NCI-H526 treated with DMSO at 0.1 percent for 48 hours (cell line): ENCODE measurements around the gene USP35.

Experiments
- DNase-seq: peaks from one replicate; lab custom pipeline; 2025; lab: John Stamatoyannopoulos, UW

The USP35 gene

DNA sequence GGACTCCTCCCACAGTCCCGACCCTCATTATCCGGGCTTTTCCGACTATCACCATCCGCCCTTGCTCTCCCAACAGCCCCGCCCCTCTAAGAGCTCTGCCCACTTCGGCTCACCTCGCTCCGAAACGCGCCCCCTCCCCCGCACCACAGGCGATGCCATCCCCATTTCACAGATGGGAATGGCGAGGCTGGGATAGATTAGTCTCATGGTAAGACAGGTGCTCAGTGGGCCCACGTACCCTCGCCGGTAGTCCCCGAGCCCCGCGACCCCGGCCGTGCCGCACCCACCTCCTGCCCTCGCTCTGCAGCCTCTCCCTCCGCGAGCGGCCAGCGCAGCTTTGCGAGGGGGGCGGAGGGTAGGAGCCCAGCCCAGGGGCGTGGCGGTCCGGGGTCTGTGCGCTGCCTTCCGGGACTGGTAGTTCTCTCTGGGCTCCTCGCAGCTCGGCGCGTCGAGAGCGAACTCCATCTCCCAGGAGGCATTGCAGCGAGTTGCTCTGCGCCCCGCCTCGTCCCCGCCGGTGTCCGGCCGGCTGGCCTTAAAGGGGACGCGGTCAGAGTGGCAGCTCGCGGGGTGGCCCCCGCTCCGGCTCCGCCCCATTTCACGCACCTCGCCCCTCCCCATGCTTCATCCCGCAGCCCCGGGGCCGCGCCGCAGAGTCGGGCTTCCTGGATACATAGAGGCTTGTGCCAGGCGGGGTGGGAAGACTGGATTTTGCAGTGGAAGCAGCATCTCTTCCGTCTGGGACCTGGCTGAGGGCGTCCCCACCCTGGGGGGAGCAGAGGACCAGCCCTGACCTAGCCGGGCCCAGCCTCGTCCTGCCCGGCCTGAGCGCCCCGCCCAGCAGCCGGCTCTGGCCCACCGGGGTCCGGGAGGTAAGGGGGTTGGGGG, at the start of gene USP35, which contains the start of gene KCTD21:
TSS of gene USP35 (plus strand) at position 634 of the 888 bp plus-strand sequence. CDS start 7,327 bp downstream, outside the sequence.
TSS of gene KCTD21 (minus strand) at position 341 of the 888 bp plus-strand sequence. CDS start 14,072 bp downstream, outside the sequence.
- peak; percentile 97 for DNase-seq

- DNase-seq: peak; percentile 92
Observed at GRCh38 chr11:78139422-78140391, 49.0 kb upstream of the USP35 start, which contains the start of gene ALG8. Gene ALG8, minus strand, starts transcription at chr11:78139626. Its CDS starts 38 bp downstream, at chr11:78139588.

GRCh38 chr11:78140392-78141077, 48.2 kb upstream of the USP35 start:
- DNase-seq: no peak

DNA sequence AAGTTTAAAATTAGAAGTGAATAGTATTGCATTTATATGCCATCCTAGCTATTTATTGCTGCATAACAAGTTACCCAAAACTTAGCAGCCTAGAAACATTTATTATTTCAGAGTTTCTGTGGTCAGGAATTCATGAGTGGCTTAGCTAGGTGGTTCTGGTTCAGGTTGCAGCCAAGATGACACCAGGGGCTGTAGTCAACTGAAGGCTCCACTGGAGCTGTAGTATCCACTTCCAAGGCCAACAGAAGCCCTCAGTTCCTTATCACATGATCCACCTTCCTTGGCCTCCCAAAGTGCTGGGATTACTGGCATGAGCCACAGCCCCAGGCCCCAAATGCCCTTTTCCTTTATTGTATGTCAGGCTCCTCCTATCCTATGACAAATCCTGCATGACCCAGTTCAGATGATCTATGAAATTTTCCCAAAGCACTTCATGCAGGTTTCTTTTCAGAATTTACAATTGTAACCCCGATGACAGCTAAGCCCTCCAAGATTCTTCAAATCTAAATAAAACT, 43.2 kb upstream of the USP35 start:
- no peak for DNase-seq

DNA sequence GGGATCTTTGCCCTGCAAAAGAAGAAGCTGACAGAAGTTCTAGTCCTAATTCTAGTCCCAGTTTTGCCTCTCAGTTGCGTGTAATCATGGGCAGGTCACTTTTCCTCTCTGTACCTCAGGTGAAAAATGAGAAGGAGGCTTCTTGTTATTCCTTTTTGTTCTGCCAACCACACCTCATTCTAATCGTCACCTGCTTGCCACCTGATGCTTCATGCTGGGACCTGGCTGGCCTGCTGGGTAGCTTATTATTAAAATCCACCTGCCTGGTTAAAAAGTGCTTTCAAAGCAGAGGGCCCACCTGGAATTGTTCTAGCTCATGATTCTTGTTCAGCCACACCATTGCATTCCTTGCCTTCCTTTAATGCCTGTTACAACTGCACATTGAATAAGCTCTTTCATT, 40.9 kb upstream of the USP35 start:
- DNase-seq: no peak

DNA sequence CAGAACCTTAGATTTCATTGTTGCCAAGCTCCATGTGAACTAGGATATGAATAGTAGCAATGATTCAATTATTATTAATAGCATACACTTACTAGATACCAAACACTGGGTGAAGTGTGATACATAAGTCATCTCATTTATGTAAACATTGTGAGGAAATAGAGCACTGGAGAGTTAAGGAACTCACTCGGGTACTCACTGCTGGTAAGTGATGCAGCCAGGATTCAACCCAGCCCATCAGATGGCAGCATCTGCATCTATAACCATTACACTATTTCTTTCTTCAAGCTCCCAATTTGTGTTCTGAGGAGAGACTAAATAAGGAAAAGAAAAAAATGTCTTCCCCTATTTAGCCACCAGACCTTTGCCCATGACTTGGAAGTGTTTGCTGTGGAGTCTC, 39.1 kb upstream of the USP35 start:
- no peak for DNase-seq

DNA sequence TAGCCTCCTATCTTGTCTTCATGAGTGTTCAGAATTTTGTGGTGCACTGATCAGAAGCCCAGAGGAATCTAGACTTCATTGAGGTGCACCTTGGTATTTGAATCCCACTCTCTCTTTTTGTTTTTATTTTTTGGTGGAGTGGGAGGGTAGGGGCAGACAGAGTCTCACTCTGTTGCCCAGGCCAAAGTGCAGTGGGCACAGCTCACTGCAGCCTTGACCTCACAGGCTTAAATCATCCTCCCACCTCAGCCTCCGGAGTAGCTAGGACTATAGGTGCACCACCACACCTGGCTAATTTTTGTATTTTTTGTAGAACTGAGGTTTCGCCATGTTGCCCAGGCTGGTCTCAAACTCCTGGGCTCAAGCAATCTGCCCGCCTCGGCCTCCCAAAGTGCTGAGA, 38.4 kb upstream of the USP35 start:
- DNase-seq: no peak

- DNase-seq: no peak
Observed at GRCh38 chr11:78150754-78151153, 38.0 kb upstream of the USP35 start.

DNA sequence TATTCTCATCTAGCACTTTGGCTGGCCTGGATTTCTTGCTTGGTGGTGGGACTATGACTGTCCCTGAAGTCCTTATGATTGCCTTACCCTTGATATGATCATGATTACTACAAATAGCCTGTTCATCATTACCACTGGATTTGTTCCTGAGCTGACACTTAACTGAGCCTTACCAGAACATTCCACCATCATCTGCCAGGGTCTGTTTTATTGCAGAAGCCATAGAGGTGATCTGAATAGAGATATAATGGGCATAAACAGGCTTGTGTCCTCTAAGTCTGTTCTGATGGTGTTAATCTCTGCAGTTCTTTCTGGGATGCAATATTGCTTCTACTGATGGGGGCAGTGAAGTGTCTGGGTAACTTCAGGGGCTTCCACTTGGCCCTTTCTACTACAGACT, 36.9 kb upstream of the USP35 start:
- no peak for DNase-seq

DNA sequence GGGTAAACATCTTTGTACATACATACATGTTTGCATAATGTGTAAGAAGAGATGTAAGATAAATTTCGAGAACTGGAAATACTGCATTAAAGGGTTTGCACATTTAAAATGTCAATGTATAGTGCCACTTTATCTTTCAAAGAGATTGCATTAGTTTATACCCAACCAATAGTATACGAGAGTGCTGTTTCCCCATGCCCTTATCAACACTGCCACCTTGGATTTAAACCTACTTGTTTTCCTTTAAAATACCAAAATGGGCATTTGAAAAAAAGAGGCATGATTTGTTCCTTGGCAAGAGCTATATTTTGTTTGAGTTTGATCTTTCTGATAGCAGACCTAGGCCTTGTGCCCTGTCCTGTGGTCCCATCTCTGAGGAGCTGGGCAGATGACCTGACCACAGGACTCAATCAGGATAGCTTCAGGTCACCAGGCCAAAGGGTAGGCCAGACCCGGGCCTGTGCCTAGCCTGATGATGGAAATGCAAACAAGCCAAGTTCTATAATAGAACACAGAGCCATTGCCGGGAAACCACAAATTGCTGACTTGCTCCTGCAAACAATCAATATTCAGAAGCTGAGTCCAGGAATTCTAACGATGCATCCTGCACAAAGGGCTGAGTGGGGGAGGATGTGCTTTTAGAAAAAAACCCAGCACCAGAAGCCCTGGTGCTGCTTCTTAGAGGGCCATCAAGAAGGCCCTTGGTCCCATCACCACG, 32.4 kb upstream of the USP35 start:
- no peak for DNase-seq

DNA sequence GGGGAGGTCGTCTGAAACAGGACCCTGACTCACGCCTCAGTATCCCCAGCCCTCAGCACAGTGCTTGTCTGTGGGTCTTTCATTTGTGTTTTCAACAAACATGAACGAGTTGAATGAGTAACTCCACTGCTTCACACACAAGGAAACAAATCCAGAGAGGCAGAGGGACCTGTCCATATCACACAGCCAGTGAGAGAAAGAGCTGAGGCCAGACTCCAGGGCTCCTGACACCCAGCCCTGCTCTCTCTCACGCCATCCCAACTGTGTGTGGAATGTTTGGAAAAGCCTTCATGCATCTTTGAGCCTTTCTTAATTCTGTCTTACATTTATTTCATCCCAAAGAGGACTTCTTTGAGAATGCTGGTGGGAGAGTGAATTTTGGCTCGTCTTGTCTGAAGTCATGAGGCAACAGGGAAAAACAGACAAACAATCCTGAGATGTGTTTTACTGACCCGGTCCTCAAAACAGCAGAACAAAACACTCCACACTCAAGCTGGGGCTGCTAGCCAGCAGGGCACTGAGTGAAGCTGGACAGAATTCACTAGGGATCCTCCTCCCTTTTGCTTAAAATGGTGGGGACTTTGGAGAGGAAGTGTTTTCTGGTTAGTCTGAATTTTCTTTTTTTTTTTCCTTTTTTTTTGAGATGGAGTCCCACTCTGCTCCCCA, 29.6 kb upstream of the USP35 start:
- DNase-seq: no peak

GRCh38 chr11:78160557-78160956, 28.2 kb upstream of the USP35 start:
- no peak for DNase-seq

- no peak for DNase-seq
Observed at GRCh38 chr11:78161346-78161745, 27.4 kb upstream of the USP35 start.

DNA sequence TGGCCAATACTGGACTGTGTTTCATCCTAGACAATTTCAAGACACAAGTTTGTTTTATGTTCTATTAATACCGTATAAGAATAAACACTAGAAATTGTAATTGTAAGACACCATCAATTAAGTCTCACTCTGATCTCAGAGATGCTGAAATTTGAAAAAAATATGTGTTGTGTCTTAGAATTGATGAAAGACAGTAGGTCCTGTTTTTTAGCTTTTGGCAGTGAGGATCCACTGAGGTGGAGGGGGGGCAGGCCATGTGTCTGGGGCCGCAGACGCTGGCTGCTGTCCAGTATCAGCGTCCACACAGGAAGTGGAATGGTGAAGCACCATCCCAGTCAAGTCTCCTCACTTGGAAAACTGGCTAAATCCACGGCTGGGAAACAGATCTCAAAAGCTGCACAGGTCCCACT, 26.8 kb upstream of the USP35 start:
- DNase-seq: no peak

GRCh38 chr11:78163828-78164227, 24.9 kb upstream of the USP35 start:
- no peak for DNase-seq

DNA sequence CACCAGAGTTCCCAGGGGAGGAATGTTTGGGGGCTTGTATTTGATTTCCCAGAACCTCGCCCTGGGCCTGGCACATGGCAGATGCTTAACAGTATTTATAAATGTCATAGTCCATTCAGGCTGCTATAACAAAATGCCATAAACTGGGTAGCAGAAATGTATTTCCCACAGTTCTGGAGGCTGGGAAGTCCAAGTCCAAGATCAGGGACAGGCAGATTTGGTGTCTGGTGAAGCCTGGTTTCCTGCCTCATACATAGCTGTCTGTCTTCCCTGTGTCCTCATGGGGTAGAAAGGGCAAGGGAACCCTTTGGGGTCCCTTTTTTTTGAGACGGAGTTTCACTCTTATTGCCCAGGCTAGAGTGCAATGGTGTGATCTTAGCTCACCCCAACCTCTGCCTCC, 24.2 kb upstream of the USP35 start:
- DNase-seq: no peak

DNA sequence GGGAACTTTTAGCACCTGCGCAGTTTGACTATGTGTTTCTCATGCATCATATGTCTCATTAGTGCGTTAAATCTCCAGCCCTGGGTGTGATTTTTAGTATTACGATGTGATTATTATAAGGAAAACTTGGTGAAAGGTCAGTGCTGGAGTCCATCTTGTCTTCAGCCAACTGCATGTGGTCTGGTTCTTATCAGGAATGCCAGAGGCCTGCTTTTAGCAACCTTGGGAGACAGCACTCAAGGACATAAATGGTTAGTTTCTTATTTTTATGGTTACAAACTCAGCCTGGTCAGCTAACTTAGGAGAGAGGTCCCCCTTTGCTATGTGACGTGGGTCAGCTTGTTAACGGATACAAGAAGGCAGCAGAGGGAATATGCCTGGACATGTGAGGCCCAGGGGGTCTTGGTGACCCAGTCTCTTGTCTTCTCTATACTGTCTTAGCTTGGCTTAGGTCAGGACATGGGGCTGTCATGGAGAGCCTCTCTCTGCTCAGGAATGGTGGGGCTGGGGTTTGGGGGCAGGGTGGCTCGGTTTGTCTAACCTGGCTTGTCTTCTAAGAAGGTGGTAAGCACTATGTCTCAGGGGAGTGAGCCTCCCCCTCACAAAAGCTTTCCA, 21.8 kb upstream of the USP35 start:
- no peak for DNase-seq

- DNase-seq: no peak
Observed at GRCh38 chr11:78168539-78169477, 19.9 kb upstream of the USP35 start.

DNA sequence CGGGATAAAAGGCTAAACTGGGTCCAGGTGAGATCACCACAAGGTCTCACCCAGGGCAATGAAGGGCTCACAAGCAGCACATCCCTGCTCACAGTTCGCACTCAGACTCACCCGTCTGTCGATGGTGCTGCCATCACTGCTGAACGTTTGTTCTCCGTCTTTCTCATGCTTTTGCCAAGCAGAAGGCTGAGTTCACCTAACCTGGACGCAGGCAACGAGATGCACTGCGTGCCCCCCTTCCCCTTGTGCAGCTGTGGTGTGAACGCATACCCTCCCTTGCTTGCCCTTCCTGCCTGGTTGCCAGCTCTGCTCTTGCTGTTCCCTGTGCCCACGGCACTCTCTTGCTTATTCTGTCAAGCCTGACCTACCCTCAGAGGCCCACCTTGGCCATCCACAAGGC, 18.3 kb upstream of the USP35 start:
- DNase-seq: no peak
